T-helper 2 cell (primary cell): ENCODE data around the gene ZBTB49.

ENCODE experiments used
- DNase-seq, 5 experiments: peaks; one replicate each; pipeline versions ENCODE4 v3.0.0 to v3.0.0-alpha.2; 2012 to 2022

Gene ZBTB49

GRCh38 chr4:4284827-4285618 is 5.0 kb upstream of the ZBTB49 start:
- no peak for DNase-seq

GRCh38 chr4:4288098-4288497 is 2.0 kb upstream of the ZBTB49 start:
- no peak for DNase-seq

GRCh38 chr4:4289055-4289454 is 996 bp upstream of the ZBTB49 start:
- DNase-seq: no peak

- DNase-seq: no peak
These were observed 482 bp upstream of the ZBTB49 start for GRCh38 chr4:4289597-4289940.

GRCh38 chr4:4293279-4293678 is 3.2 kb downstream of the ZBTB49 start:
- no peak for DNase-seq

- no peak for DNase-seq
These were observed 6.3 kb downstream of the ZBTB49 start for GRCh38 chr4:4296283-4296846.

- DNase-seq: no peak
These were observed 9.0 kb downstream of the ZBTB49 start for GRCh38 chr4:4299006-4299405.

- DNase-seq: no peak
These were observed 11.9 kb downstream of the ZBTB49 start for GRCh38 chr4:4302001-4302400.

GRCh38 chr4:4302416-4302815 is 12.4 kb downstream of the ZBTB49 start:
- no peak for DNase-seq

- DNase-seq: no peak
These were observed 16.9 kb downstream of the ZBTB49 start for GRCh38 chr4:4306920-4307319.

- no peak for DNase-seq
These were observed 18.9 kb downstream of the ZBTB49 start for GRCh38 chr4:4308800-4309441.

- no peak for DNase-seq
These were observed 21.1 kb downstream of the ZBTB49 start for GRCh38 chr4:4311193-4311592.

- no peak for DNase-seq
These were observed 25.6 kb downstream of the ZBTB49 start for GRCh38 chr4:4315461-4316149.

GRCh38 chr4:4316150-4316495 is 26.1 kb downstream of the ZBTB49 start:
- DNase-seq: no peak

- no peak for DNase-seq
These were observed 27.6 kb downstream of the ZBTB49 start for GRCh38 chr4:4317496-4318232.

GRCh38 chr4:4320528-4320927 is 30.5 kb downstream of the ZBTB49 start:
- no peak for DNase-seq

- DNase-seq: no peak
These were observed 31.1 kb downstream of the ZBTB49 start for GRCh38 chr4:4320951-4321714.

GRCh38 chr4:4321951-4322688 is 32.1 kb downstream of the ZBTB49 start:
- no peak for DNase-seq

GRCh38 chr4:4323705-4324534 is 33.9 kb downstream of the ZBTB49 start:
- DNase-seq: no peak

- DNase-seq: no peak
These were observed 35.3 kb downstream of the ZBTB49 start for GRCh38 chr4:4325321-4325720.

- DNase-seq: no peak
These were observed 36.1 kb downstream of the ZBTB49 start for GRCh38 chr4:4326166-4326565.
